Esophagus squamous epithelium (tissue), 5 donors: ENCODE data around the gene IL12A. TPM values are rescaled to one million over a fixed set of nuclear protein-coding genes. Genes with fewer than 3 reads are reported as not detected.

Source experiments
- DNase-seq: peaks from one replicate; lab custom pipeline; 2025; lab: John Stamatoyannopoulos, UW
- H3K27ac ChIP-seq, 4 donors: fragments of 200-600 bp; sonication (generic); one replicate each; pipeline ENCODE4 v1.5.1; 2016 to 2019; ENCODE audit warnings: mild to moderate bottlenecking in 1 of 4
- H3K27me3 ChIP-seq, 4 donors: fragments of 200-600 bp; sonication (generic); 1 replicate in 3 of 4; 2 replicates in 1 of 4; pipeline versions ENCODE4 v1.5.1 to v1.6.0; 2017 to 2021; ENCODE audit warnings: antibody characterized with exemption in 1 of 4
- H3K36me3 ChIP-seq, 3 donors: fragments of 200-600 bp; sonication (generic); one replicate each; pipeline ENCODE4 v1.5.1; 2016 to 2019
- H3K4me1 ChIP-seq, 3 donors: fragments of 200-600 bp; sonication (generic); one replicate each; pipeline ENCODE4 v1.5.1; 2017 to 2019
- H3K4me3 ChIP-seq, 4 donors: fragments of 200-600 bp; sonication (generic); 1 replicate in 3 of 4; 2 replicates in 1 of 4; pipeline ENCODE4 v1.5.1; 2016 to 2019; ENCODE audit warnings: mild to moderate bottlenecking in 2 of 4, moderate library complexity in 1 of 4
- H3K9me3 ChIP-seq, 3 donors: fragments of 200-600 bp; sonication (generic); one replicate each; pipeline ENCODE4 v1.5.1; 2016 to 2019
- CTCF ChIP-seq, 6 experiments: fragments of 450-650 bp in 4 of 6; fragments of 200-600 bp in 2 of 6; sonication (generic) in 2 of 6; IDR thresholded peaks; one replicate each; pipeline ENCODE4 v1.5.1; 2016 to 2019; ENCODE audit warnings: antibody characterized with exemption in 6 of 6, mild to moderate bottlenecking in 4 of 6, moderate library complexity in 4 of 6
- POLR2A ChIP-seq, 4 donors: fragments of 450-650 bp; IDR thresholded peaks; one replicate each; pipeline ENCODE4 v1.6.1; 2017; ENCODE audit warnings: antibody characterized with exemption in 4 of 4, mild to moderate bottlenecking in 4 of 4, moderate library complexity in 3 of 4
- whole genome bisulfite sequencing, 2 donors: methylation state at CpG; one replicate each; pipeline ENCODE4 v1.1.5; 2018; 5-methylcytosine and 5-hydroxymethylcytosine counted together
- intact Hi-C: fragments of 100-400 bp; cut with DNase I; formaldehyde crosslinking; loops from one replicate; pipeline ENCODE4 v1.15.0; 2022
- total RNA-seq, 4 donors: library from RNA; depleted of rRNA; stranded (reverse); fragments of >200 nt; gene quantifications; one replicate each; pipeline ENCODE4 v1.1.0, GENCODE V29; 2016
- donor health status: DM: yes; HTN: yes; CAD: no.

IL12A gene
- total RNA-seq, result 10 to 100 TPM in 2 of 4 donors, 1 to 10 TPM in 1, under 1 TPM in 1; 0.44 to 27.0 (median 6.8) TPM

GRCh38 chr3:159988617-159989271 lies at the start of gene IL12A:
IL12A (plus strand) TSS chr3:159988835.
- peak within 1 kb of the TSS; percentile 66 to 81 (median 76) for H3K4me3 ChIP-seq
- peak; percentile 75 to 90 (median 84) for TF ChIP-seq CTCF (IDR thresholded peaks at IDR 0.05)
- TF ChIP-seq POLR2A (IDR thresholded peaks at IDR 0.05), result no peak
- WGBS, 2 donors, result 1% methylated on average over 22 of the region's 54 CpGs; no CpG with 5 or more reads in 1 of the 2 donors
- no peaks in the 10 kb centered on the region for H3K27me3 ChIP-seq
- no peaks in the 10 kb centered on the region for H3K9me3 ChIP-seq
- H3K4me1 ChIP-seq, result peaks cover 0 to 62% (median 5%) of the 10 kb centered on the region in 3 donors
- intact Hi-C loops, result no loop called here
- H3K36me3 ChIP-seq, result peaks cover 0 to 3% (median 0%) of the 10 kb centered on the region in 3 donors
- peak; percentile 21 for DNase-seq
- H3K27ac ChIP-seq, result peak within 1 kb of the TSS; percentile 28 to 75 (median 48)

- no peak for DNase-seq
Measured at GRCh38 chr3:159941038-159942000, 47.3 kb upstream of the IL12A start.

GRCh38 chr3:159944781-159945180 lies 43.9 kb upstream of the IL12A start:
- no peak for DNase-seq
- H3K4me1 ChIP-seq, result no peaks in the 10 kb centered on the region
- no peaks in the 10 kb centered on the region for H3K36me3 ChIP-seq
- no peak for TF ChIP-seq POLR2A (IDR thresholded peaks at IDR 0.05)
- TF ChIP-seq CTCF (IDR thresholded peaks at IDR 0.05), result no peak
- no peaks in the 10 kb centered on the region for H3K9me3 ChIP-seq
- intact Hi-C loops, result no loop called here
- H3K27me3 ChIP-seq, result no peaks in the 10 kb centered on the region
- H3K4me3 ChIP-seq, result no peak overlapping the region
- WGBS, 2 donors, result 75 to 82% methylated on average over 1 of the region's 1 CpG
- no peak overlapping the region for H3K27ac ChIP-seq

More at GRCh38 chr3:159941038-159942000, 47.3 kb upstream of the IL12A start:
- Histone ChIP-seq H3K36me3 (no peaks in the 10 kb centered on the region), H3K27me3 (no peaks in the 10 kb centered on the region), H3K9me3 (no peaks in the 10 kb centered on the region), H3K27ac (no peak overlapping the region), H3K4me3 (no peak overlapping the region), H3K4me1 (no peaks in the 10 kb centered on the region)
- intact Hi-C loops, result no loop called here
- TF ChIP-seq POLR2A (IDR thresholded peaks at IDR 0.05) (no peak), CTCF (IDR thresholded peaks at IDR 0.05) (no peak)
- WGBS, 2 donors, result 31 to 50% methylated on average over 6 of the region's 6 CpGs

GRCh38 chr3:159945930-159946329 lies 42.7 kb upstream of the IL12A start:
- Histone ChIP-seq H3K9me3 (no peaks in the 10 kb centered on the region), H3K4me1 (no peaks in the 10 kb centered on the region), H3K4me3 (no peak overlapping the region), H3K27me3 (no peaks in the 10 kb centered on the region), H3K36me3 (no peaks in the 10 kb centered on the region), H3K27ac (no peak overlapping the region)
- 85% methylated on average over 2 of the region's 2 CpGs for WGBS, 2 donors
- TF ChIP-seq CTCF (IDR thresholded peaks at IDR 0.05) (no peak), POLR2A (IDR thresholded peaks at IDR 0.05) (no peak)
- intact Hi-C loops, result no loop called here
- no peak for DNase-seq

- no peaks in the 10 kb centered on the region for H3K4me1 ChIP-seq
- H3K9me3 ChIP-seq, result no peaks in the 10 kb centered on the region
- intact Hi-C loops, result no loop called here
- no peak overlapping the region for H3K4me3 ChIP-seq
- H3K27me3 ChIP-seq, result no peaks in the 10 kb centered on the region
- DNase-seq, result no peak
- H3K27ac ChIP-seq, result no peak overlapping the region
- no peak for TF ChIP-seq CTCF (IDR thresholded peaks at IDR 0.05)
- no peaks in the 10 kb centered on the region for H3K36me3 ChIP-seq
Measured at GRCh38 chr3:159947220-159947619, 41.4 kb upstream of the IL12A start.
